GM12878 (cell line): ENCODE results near the gene CCDC9. TPM values are rescaled to one million over a fixed set of nuclear protein-coding genes. Genes with fewer than 3 reads are reported as not detected.
A peak's percentile ranks its signal among the peaks of the same experiment; 100 is the strongest.

ENCODE experiments used
- ATAC-seq: fragments of 200-7000 bp; cut with Tn5 transposase; 3 replicates; pipeline ENCODE4 v1.9.1; 2020; ENCODE audit warnings: mild to moderate bottlenecking, moderate library complexity
- BruUV-seq: library from RNA; stranded (reverse); fragments of 400-500 nt; replicated peaks from 2 replicates; lab custom pipeline; 2021; lab: Mats Ljungman, UMichigan
- CTCF ChIA-PET: fragments of 300-600 bp; sonication (Branson Sonifier 250); formaldehyde crosslinking; extraction: SDS; loops from one replicate; lab custom pipeline; 2021; ENCODE audit warnings: inconsistent platforms; lab: Yijun Ruan, JAX
- POLR2A ChIA-PET: fragments of 350-600 bp; formaldehyde crosslinking; extraction: SDS; loops from one replicate; lab custom pipeline; 2021; ENCODE audit warnings: inconsistent platforms; lab: Charles Lee
- RAD21 ChIA-PET: fragments of 300-600 bp; sonication (Branson Sonifier 250); formaldehyde crosslinking; loops from one replicate; lab custom pipeline; 2023; ENCODE audit warnings: antibody characterized with exemption; ENCODE audit not compliant: unreplicated experiment; lab: Charles Lee
- SMC1A ChIA-PET: fragments of 300-600 bp; sonication (Branson Sonifier 250); formaldehyde crosslinking; loops from one replicate; lab custom pipeline; 2023; ENCODE audit not compliant: unreplicated experiment, uncharacterized antibody; lab: Charles Lee
- DNase-seq: peaks from one replicate; pipeline ENCODE4 v3.0.0-alpha.2; 2011; ENCODE audit warnings: low read depth, low spot score
- FAIRE-seq: peaks from 3 replicates; lab custom pipeline; 2011; peaks lifted over from hg19 to GRCh38; lab: Jason Lieb, UNC
- H2AFZ ChIP-seq: 2 replicates; pipeline ENCODE4 v1.6.0; 2011; ENCODE audit warnings: low read depth, low read length, control low read depth; ENCODE audit not compliant: control insufficient read depth
- H3K27ac ChIP-seq: 2 replicates; pipeline ENCODE4 v1.5.1; 2011; ENCODE audit warnings: control low read depth; ENCODE audit not compliant: control insufficient read depth, insufficient read depth
- H3K27me3 ChIP-seq, 2 experiments: replicated peaks in 1 of 2; 2 replicates each; pipeline versions ENCODE4 v1.6.0 to v1.6.1; 2011; ENCODE audit warnings: low read length in 1 of 2; ENCODE audit not compliant: control insufficient read depth in 2 of 2, insufficient read depth in 2 of 2
- H3K36me3 ChIP-seq, 2 experiments: 2 replicates each; pipeline ENCODE4 v1.5.1; 2011; ENCODE audit warnings: low read length in 1 of 2; ENCODE audit not compliant: control insufficient read depth in 2 of 2, insufficient read depth in 2 of 2
- H3K4me1 ChIP-seq: 2 replicates; pipeline ENCODE4 v1.6.1; 2011; ENCODE audit warnings: mild to moderate bottlenecking, low read length, moderate library complexity, mixed read lengths; ENCODE audit not compliant: control insufficient read depth, insufficient read depth
- H3K4me2 ChIP-seq: 2 replicates; pipeline ENCODE4 v1.6.0; 2011; ENCODE audit warnings: control low read depth; ENCODE audit not compliant: control insufficient read depth, insufficient read depth
- H3K4me3 ChIP-seq: fragments of 200-600 bp; sonication (generic); 2 replicates; pipeline ENCODE4 v1.5.1; 2016
- H3K79me2 ChIP-seq: 2 replicates; pipeline ENCODE4 v1.6.0; 2011; ENCODE audit warnings: low read length; ENCODE audit not compliant: control insufficient read depth, insufficient read depth
- H3K9ac ChIP-seq: 2 replicates; pipeline ENCODE4 v1.8.0; 2011; ENCODE audit warnings: low read length, control low read depth, mixed read lengths; ENCODE audit not compliant: control insufficient read depth, insufficient read depth
- H3K9me3 ChIP-seq: replicated peaks from 3 replicates; pipeline ENCODE4 v1.5.1; 2011; ENCODE audit warnings: mild to moderate bottlenecking, low read length; ENCODE audit not compliant: control insufficient read depth, insufficient read depth
- H4K20me1 ChIP-seq: 2 replicates; pipeline ENCODE4 v1.6.0; 2011; ENCODE audit not compliant: control insufficient read depth, insufficient read depth
- BCL3 ChIP-seq: IDR thresholded peaks from 2 replicates; pipeline ENCODE4 v1.6.1; 2011; ENCODE audit warnings: borderline replicate concordance, low read depth, mild to moderate bottlenecking, moderate library complexity, low read length; ENCODE audit not compliant: insufficient read depth, poor library complexity, severe bottlenecking
- CHD2 ChIP-seq: IDR thresholded peaks from 2 replicates; pipeline ENCODE4 v1.6.1; 2011; ENCODE audit warnings: low read depth, low read length, improper control_type of control experiment, borderline replicate concordance
- FOXM1 ChIP-seq: IDR thresholded peaks from 2 replicates; pipeline ENCODE4 v1.6.1; 2012; ENCODE audit warnings: low read depth, mild to moderate bottlenecking, inconsistent platforms, low read length, moderate library complexity
- KDM1A ChIP-seq: fragments of 200-600 bp; sonication (generic); IDR thresholded peaks from 2 replicates; pipeline ENCODE4 v1.6.1; 2016; ENCODE audit warnings: borderline replicate concordance
- MAX ChIP-seq: IDR thresholded peaks from 2 replicates; pipeline ENCODE4 v1.6.1; 2012; ENCODE audit warnings: low read depth, low read length, improper control_type of control experiment
- NR2F1 ChIP-seq: fragments of 450-650 bp; conservative IDR thresholded peaks from 2 replicates; pipeline ENCODE4 v1.6.1; 2017; ENCODE audit warnings: mild to moderate bottlenecking
- RELB ChIP-seq: fragments of 450-650 bp; IDR thresholded peaks from 2 replicates; pipeline ENCODE4 v1.6.1; 2017; ENCODE audit warnings: low read depth, mild to moderate bottlenecking, moderate library complexity
- SIN3A ChIP-seq: IDR thresholded peaks from 2 replicates; pipeline ENCODE4 v1.6.1; 2012; ENCODE audit warnings: low read depth, low read length, improper control_type of control experiment
- SKIL ChIP-seq: fragments of 450-650 bp; IDR thresholded peaks from 2 replicates; pipeline ENCODE4 v1.6.1; 2017; ENCODE audit warnings: mild to moderate bottlenecking, low read depth, inconsistent platforms; ENCODE audit not compliant: poor library complexity, severe bottlenecking
- SPI1 ChIP-seq: IDR thresholded peaks from 2 replicates; pipeline ENCODE4 v1.6.1; 2011; ENCODE audit warnings: low read depth, mild to moderate bottlenecking, low read length, moderate library complexity, borderline replicate concordance; ENCODE audit not compliant: insufficient read depth
- TCF3 ChIP-seq: IDR thresholded peaks from 2 replicates; pipeline ENCODE4 v1.6.1; 2012; ENCODE audit warnings: low read depth, mild to moderate bottlenecking, low read length, borderline replicate concordance; ENCODE audit not compliant: insufficient read depth
- ZBED1 ChIP-seq: IDR thresholded peaks from 2 replicates; pipeline ENCODE4 v1.6.1; 2016; ENCODE audit warnings: borderline replicate concordance
- ZNF217 ChIP-seq: fragments of 450-650 bp; IDR thresholded peaks from 2 replicates; pipeline ENCODE4 v1.6.1; 2017; ENCODE audit warnings: antibody characterized with exemption, mild to moderate bottlenecking
- WGBS: methylation state at CpG from one replicate; pipeline ENCODE4 v1.1.6; 2016; ENCODE audit warnings: low lambda C conversion rate; ENCODE audit not compliant: insufficient replicate concordance, insufficient coverage; ENCODE audit errors: missing lambda C conversion rate; 5-methylcytosine and 5-hydroxymethylcytosine counted together
- in situ Hi-C: fragments of 300-500 bp; cut with MboI; formaldehyde crosslinking; loops from 9 replicates; pipeline ENCODE4 v1.14.3; 2018; ENCODE audit warnings: mixed read lengths
- intact Hi-C: fragments of 100-400 bp; cut with micrococcal nuclease; formaldehyde crosslinking; loops from one replicate; pipeline ENCODE4 v1.14.2; 2022; ENCODE audit not compliant: unreplicated experiment
- polyA plus RNA-seq, 11 experiments: library from polyadenylated mRNA; depleted of rRNA in 4 of 11; unstranded in 6 of 11; stranded (reverse) in 5 of 11; fragments of >200 nt; fragmentation: Nextera tagmentation in 4 of 11; fragmentation: Illumina TruSeq in 1 of 11; extraction: Ambion mirVana in 4 of 11; extraction: Trizol in 1 of 11; gene quantifications; 1 replicate in 1 of 11; 2 replicates in 10 of 11; pipeline versions ENCODE4 v1.2.1 to v1.2.3, GENCODE V29; 2011 to 2016; ENCODE audit warnings: inconsistent platforms in 2 of 11, missing spikeins in 2 of 11, low read depth in 1 of 11
- total RNA-seq, 4 experiments: library from RNA; depleted of rRNA in 3 of 4; stranded (reverse); fragments of >200 nt in 3 of 4; fragmentation: Illumina TruSeq in 1 of 4; extraction: Trizol in 1 of 4; gene quantifications; 2 replicates each; pipeline versions ENCODE4 v1.2.1 to v1.2.3, GENCODE V29; 2013 to 2021

The CCDC9 gene
- total and polyA plus RNA-seq, 10 of the 15 experiments (the other 5 are each of a cell fraction or from before 2014, with no cell fraction given) = 0.18 to 17.5 (median 7.1) TPM; not detected in 1

- WGBS = 1% methylated on average over 14 of the region's 14 CpGs
- no peak overlapping the region for H2AFZ ChIP-seq
- no peaks in the 10 kb centered on the region for H3K27me3 ChIP-seq
- no peaks in the 10 kb centered on the region; a peak in 1 of 4 replicates for H3K36me3 ChIP-seq
- intact Hi-C loops = no loop called here
- ATAC-seq = peak; percentile 65
- H3K4me3 ChIP-seq = no peak overlapping the region
- in situ Hi-C loops = no loop called here
- RAD21 ChIA-PET = interaction anchor here (1.0 kb wide), 1 partner anchor 85 kb away, joined by 3 read pairs; no protein-coding TSS in a partner anchor
- no peaks in the 10 kb centered on the region; the same call in 2 of the 3 replicates for H3K9me3 ChIP-seq
- H3K79me2 ChIP-seq = no peaks in the 10 kb centered on the region
- no peak overlapping the region for H3K27ac ChIP-seq
- POLR2A ChIA-PET = interaction anchor here (0.6 kb wide), 1 partner anchor 157 kb away, joined by 4 read pairs; no protein-coding TSS in a partner anchor
- FAIRE-seq = peak; percentile 85
- SMC1A ChIA-PET = interaction anchor here (1.4 kb wide), 2 partner anchors 43 to 69 kb away, joined by 3 to 4 read pairs; no protein-coding TSS in a partner anchor
- BruUV-seq = no TSS peak
- H3K4me1 ChIP-seq = peaks cover 7% of the 10 kb centered on the region
- no peak overlapping the region for H3K9ac ChIP-seq
- CTCF ChIA-PET = interaction anchor here (0.6 to 2.5 kb wide), 14 partner anchors 9 to 1538 kb away, joined by 3 to 21 read pairs (median 6); partner anchors contain the start of gene DHX34
- peak; percentile 62 for DNase-seq
- H4K20me1 ChIP-seq = no peaks in the 10 kb centered on the region
- no peak overlapping the region for H3K4me2 ChIP-seq
- peak; percentile 18 for TF ChIP-seq SKIL
- 0 out of 2 replicates have a peak, but pooled peaks have one; percentile 41 for TF ChIP-seq MAX
- TF ChIP-seq ZBED1 = no peak
- peak; percentile 59; the same call in 1 of the 2 replicates for TF ChIP-seq FOXM1
- TF ChIP-seq ZNF217 = peak; percentile 55; the same call in 1 of the 2 replicates
- no peak for TF ChIP-seq TCF3
- no peak for TF ChIP-seq BCL3
- TF ChIP-seq CHD2 = peak; percentile 24; the same call in 1 of the 2 replicates
- TF ChIP-seq SPI1 = no peak
- no peak for TF ChIP-seq SIN3A
- no peak for TF ChIP-seq KDM1A
- peak; percentile 91 for TF ChIP-seq RELB
- peak; percentile 45; the same call in 1 of the 2 replicates for TF ChIP-seq NR2F1
Observed at GRCh38 chr19:47305309-47305751, 49.0 kb downstream of the CCDC9 start.
